Activated T-cell treated with anti-CD3 and anti-CD28 coated beads, Interleukin-2, amount 50 U/mL, for 72 hours (primary cell): ENCODE measurements around the gene NMNAT1. TPM values are rescaled to one million over a fixed set of nuclear protein-coding genes. Genes with fewer than 3 reads are reported as not detected.

ENCODE experiments used
- ATAC-seq, 2 donors: fragments of 150-1000 bp; cut with Tn5 transposase; replicated peaks in 1 of 2; 2 replicates each; pipeline ENCODE4 v1.10.0; 2021; ENCODE audit warnings: moderate library complexity in 2 of 2, mild to moderate bottlenecking in 1 of 2
- DNase-seq, 2 donors: peaks; one replicate each; pipeline ENCODE4 v3.0.0; 2021 to 2022; ENCODE audit warnings: mixed read lengths in 1 of 2
- H3K27ac Mint-ChIP-seq: one replicate; pipeline ENCODE4 v1.8.0; 2022; ENCODE audit warnings: mild to moderate bottlenecking, moderate library complexity, mixed read lengths
- H3K27me3 Mint-ChIP-seq: one replicate; pipeline ENCODE4 v1.8.0; 2022; ENCODE audit warnings: low read depth, mixed read lengths
- H3K36me3 Mint-ChIP-seq, 2 donors: one replicate each; pipeline ENCODE4 v1.8.0; 2022; ENCODE audit warnings: mixed read lengths in 2 of 2, mild to moderate bottlenecking in 1 of 2; ENCODE audit not compliant: insufficient read depth in 2 of 2
- H3K4me1 Mint-ChIP-seq: one replicate; pipeline ENCODE4 v1.8.0; 2022; ENCODE audit warnings: low read depth, mixed read lengths
- H3K4me3 Mint-ChIP-seq, 2 donors: one replicate each; pipeline ENCODE4 v1.8.0; 2022; ENCODE audit warnings: mild to moderate bottlenecking in 2 of 2, mixed read lengths in 2 of 2, moderate library complexity in 2 of 2
- H3K9me3 Mint-ChIP-seq, 2 donors: one replicate each; pipeline ENCODE4 v1.8.0; 2022; ENCODE audit warnings: mixed read lengths in 2 of 2
- total RNA-seq, 2 donors: library from RNA; stranded (reverse); gene quantifications; one replicate each; pipeline ENCODE4 v1.2.3, GENCODE V29; 2022

Gene NMNAT1
- total RNA-seq, 2 donors from 2014 or later, result 12.3 to 13.7 TPM

DNA sequence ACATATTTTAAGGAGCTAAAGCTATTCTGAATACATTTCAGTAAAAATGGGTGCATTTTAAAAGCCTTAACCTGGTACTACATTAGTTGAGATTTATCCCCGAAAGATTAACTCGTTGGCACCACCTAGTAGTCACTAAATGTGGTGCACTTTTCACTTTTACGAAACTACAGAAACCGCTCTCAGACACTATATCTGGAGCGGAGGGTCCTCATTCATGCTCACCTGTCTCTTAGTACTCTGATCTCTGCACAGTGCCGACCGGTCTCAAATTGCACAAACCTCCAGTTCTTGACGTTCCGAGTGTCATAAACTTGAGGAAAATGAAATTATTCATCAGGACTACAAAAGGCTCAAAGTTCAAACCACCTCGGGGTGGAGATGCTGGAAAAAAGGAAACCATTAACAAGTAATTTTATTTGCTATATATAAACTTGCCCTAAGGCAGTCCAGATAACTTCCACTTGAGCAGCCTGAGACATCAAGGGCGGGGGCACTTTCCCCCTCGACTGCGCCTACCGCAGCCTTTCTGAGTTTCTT lies 806 bp upstream of the NMNAT1 start:
- peak overlapping the region; percentile 99 to 100 for H3K4me3 Mint-ChIP-seq
- peak; percentile 36 to 52 for ATAC-seq
- peak overlapping the region; percentile 98 for H3K27ac Mint-ChIP-seq
- H3K9me3 Mint-ChIP-seq, result no peaks in the 10 kb centered on the region
- DNase-seq, result peak; percentile 24 to 33
- H3K36me3 Mint-ChIP-seq, result peaks cover 0 to 9% of the 10 kb centered on the region in 2 donors
- H3K4me1 Mint-ChIP-seq, result peaks cover 21% of the 10 kb centered on the region
- no peaks in the 10 kb centered on the region for H3K27me3 Mint-ChIP-seq

DNA sequence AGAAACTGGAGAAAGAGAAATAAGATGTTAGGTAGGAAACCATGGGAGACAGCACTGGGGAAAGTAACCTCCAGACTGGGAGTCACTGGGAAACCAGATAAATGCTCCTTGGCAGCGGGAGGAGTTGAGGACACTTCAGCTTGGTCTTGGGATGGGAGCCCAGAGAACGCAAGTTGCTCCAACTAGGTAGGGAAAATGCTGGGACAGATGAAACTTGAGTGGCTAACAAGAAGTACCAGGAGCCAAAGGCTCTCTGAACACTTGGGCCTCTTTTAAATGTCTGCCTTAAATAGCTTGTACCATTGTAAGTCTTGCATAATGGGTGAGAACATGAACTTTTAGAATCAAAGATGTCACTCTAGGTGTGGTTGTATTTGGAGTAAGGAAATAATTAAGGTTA lies 3.0 kb downstream of the NMNAT1 start:
- DNase-seq (no peak), ATAC-seq (no peak)
- Mint-ChIP-seq H3K27me3 (no peaks in the 10 kb centered on the region), H3K36me3 (peaks cover 0 to 3% of the 10 kb centered on the region in 2 donors), H3K4me1 (peaks cover 22% of the 10 kb centered on the region), H3K27ac (no peak overlapping the region), H3K4me3 (no peak overlapping the region), H3K9me3 (no peaks in the 10 kb centered on the region)

DNA sequence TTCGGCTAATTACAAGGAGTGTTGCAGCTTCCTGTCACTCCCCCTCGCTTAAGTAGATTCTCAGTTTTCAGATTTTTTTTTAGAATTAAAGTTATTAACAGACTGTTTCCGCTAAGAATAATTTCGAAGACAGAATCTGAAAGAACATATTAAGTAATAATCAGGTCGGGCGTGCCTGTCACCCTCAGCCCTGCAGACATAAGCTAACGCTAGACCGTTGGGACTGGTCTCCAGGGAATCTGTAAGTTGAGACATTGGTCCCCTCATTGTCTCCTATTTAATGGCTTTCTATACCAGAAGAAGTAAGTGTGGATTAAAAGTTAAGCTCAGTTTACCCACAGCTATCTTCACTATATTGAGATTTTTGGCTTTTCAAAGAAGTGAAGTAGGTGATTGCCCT lies 14.5 kb downstream of the NMNAT1 start:
- Mint-ChIP-seq H3K4me1 (no peaks in the 10 kb centered on the region), H3K36me3 (no peaks in the 10 kb centered on the region), H3K4me3 (no peak overlapping the region), H3K27me3 (no peaks in the 10 kb centered on the region), H3K27ac (no peak overlapping the region), H3K9me3 (no peaks in the 10 kb centered on the region)
- no peak for ATAC-seq
- DNase-seq, result no peak

DNA sequence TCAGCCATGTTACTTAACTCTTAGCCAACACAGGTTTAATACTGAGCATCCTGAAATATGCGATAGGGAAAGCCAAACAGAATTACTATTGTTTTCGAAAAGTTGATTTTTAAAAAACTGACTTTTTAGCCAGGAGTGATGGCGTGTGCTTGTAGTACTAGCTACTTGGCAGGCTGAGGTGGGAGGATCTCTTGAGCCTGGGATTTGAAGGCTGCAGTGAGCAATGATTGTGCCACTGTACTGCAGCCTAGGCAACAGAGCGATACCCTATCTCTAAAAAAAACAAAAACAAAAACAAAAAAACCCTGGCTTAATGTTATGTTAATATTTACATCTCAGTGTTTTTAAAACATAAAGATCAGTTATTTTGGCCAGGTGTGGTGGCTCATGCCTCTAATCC lies 16.7 kb downstream of the NMNAT1 start:
- Mint-ChIP-seq H3K27me3 (no peaks in the 10 kb centered on the region), H3K27ac (no peak overlapping the region), H3K4me1 (no peaks in the 10 kb centered on the region)

DNA sequence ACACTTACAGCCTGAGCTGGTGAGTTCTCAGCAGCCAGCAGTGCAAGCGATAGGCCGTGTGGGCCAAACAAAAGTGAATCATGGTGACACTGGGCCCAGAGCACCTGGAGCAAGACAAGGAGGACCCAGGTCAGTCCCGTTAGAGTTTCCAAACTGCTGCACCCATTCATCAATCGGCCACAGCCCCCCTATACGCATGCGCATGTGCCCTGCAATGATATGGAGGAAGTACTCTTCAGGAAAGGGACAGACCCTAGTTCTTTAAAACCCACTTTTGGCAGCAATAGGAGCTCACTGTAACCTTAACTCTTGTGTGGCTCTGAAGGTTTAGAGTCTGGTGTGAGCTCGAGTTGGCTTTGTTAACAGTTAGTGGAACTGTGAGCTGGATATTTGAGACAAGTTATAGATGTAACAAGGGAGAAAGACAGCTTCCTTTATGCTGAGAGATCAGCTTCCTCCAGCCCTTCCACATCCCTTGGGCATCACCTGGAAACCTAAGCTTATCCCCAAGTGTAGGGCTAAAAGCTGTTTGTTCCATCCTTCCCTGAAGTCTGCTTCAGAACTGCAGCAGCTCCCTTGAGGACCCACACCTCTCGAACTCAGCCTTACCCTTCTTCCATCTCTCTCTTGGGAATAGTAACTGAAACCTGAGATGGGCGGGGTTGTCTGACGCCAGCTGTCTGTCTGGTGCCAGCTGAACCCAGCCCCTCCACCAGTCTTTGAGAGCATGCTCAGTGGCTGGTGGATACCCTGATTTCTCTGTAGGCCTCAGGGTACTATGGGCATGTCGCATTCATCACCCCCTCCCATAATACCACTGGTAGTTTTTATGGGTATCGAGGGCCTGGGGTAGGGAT lies 17.7 kb downstream of the NMNAT1 start:
- no peaks in the 10 kb centered on the region for H3K36me3 Mint-ChIP-seq
- no peak for ATAC-seq
- H3K27ac Mint-ChIP-seq, result no peak overlapping the region
- DNase-seq, result no peak
- no peak overlapping the region for H3K4me3 Mint-ChIP-seq
- H3K4me1 Mint-ChIP-seq, result no peaks in the 10 kb centered on the region
- no peaks in the 10 kb centered on the region for H3K27me3 Mint-ChIP-seq
- no peaks in the 10 kb centered on the region for H3K9me3 Mint-ChIP-seq

More for the DNA sequence above, 16.7 kb downstream of the NMNAT1 start:
- no peak overlapping the region for H3K4me3 Mint-ChIP-seq
- H3K9me3 Mint-ChIP-seq, result no peaks in the 10 kb centered on the region
- ATAC-seq (no peak), DNase-seq (no peak)
- no peaks in the 10 kb centered on the region for H3K36me3 Mint-ChIP-seq

DNA sequence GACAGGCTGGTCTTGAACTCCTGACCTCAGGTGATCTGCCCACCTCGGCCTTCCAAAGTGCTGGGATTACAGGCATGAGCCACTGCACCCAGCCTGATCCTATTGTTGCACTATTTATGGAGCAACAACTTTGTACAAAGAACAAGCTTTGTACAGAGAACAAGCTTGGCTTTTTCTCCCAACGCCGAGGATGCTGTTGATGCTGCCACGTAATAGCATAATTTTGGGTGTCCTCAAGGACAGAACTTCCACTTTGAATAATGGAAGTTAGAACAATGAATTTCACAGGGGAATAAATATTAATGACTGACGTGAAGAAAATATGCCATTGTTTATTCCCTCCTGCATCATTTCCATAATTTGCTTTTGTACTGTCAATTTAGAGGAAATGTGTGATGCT lies 41.0 kb downstream of the NMNAT1 start:
- H3K4me1 Mint-ChIP-seq, result no peaks in the 10 kb centered on the region
- no peak for DNase-seq
- peaks cover 0 to 4% of the 10 kb centered on the region in 2 donors for H3K36me3 Mint-ChIP-seq
- no peaks in the 10 kb centered on the region for H3K27me3 Mint-ChIP-seq
- no peaks in the 10 kb centered on the region for H3K9me3 Mint-ChIP-seq
- H3K4me3 Mint-ChIP-seq, result no peak overlapping the region
- H3K27ac Mint-ChIP-seq, result no peak overlapping the region
- ATAC-seq, result no peak

DNA sequence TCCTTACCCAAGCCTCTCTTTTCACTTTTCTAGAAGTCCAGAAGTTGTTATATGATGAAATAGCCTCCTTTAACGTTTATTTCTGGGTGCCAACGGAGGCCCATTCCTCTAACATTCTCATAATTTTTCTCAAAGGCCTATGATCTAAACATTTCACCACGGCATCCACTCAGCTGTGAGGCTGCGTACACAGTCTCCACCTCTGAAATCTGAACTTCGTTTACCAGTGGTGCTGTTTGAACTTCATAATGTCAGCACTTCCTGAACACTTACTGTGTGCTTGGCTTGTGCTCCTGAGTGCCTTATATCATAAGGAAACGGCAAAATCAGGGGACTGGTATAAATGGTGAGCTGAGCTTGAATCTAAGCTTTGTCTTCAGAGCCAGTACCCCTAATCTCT lies 41.7 kb downstream of the NMNAT1 start:
- no peaks in the 10 kb centered on the region for H3K27me3 Mint-ChIP-seq
- H3K36me3 Mint-ChIP-seq, result peaks cover 0 to 4% of the 10 kb centered on the region in 2 donors
- DNase-seq (no peak), ATAC-seq (no peak)
- no peak overlapping the region for H3K4me3 Mint-ChIP-seq
- no peak overlapping the region for H3K27ac Mint-ChIP-seq
- no peaks in the 10 kb centered on the region for H3K9me3 Mint-ChIP-seq
- no peaks in the 10 kb centered on the region for H3K4me1 Mint-ChIP-seq

DNA sequence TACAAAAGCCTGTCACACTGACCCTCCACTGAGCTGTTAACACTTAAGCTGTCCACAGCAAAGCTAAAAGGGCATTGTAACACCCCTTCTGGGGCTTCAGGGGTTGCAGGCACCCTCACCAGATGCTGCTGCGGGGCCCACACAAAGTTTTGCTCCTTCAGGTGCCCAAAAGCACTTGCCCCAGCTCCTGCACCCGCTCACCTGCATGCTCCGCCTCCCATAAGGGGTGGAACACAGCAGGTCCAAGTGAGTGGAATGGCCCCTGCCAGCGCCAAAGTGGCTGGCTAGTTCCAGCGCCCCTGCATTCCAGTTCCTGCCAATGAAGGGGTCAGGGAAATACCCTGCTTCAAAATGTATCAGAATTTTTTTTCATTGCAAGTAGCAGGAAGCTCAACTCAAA lies 46.5 kb downstream of the NMNAT1 start:
- ATAC-seq (no peak), DNase-seq (no peak)
- H3K27ac Mint-ChIP-seq, result no peak overlapping the region
- no peaks in the 10 kb centered on the region for H3K36me3 Mint-ChIP-seq
- H3K4me1 Mint-ChIP-seq, result no peaks in the 10 kb centered on the region
- H3K9me3 Mint-ChIP-seq, result no peaks in the 10 kb centered on the region
- no peak overlapping the region for H3K4me3 Mint-ChIP-seq
- H3K27me3 Mint-ChIP-seq, result no peaks in the 10 kb centered on the region

DNA sequence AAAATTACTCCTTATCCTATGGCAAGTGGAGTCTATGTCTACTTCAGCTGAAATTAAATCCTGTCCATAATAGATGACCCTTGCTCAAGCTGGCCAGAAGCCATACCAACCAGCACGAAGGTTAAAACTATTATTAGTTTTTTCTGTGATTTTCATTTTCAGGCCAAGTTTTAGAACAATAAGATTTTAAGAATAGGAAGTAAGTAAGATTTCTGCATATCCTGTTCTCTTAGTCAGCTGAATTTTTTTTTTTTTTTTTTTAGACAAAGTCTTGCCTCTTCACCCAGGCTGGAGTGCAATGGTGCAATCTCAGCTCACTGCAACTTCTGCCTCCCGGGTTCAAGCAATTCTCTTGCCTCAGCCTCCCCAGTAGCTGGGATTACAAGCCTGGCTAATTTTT lies 47.7 kb downstream of the NMNAT1 start:
- DNase-seq, result no peak
- ATAC-seq, result no peak
- no peaks in the 10 kb centered on the region for H3K4me1 Mint-ChIP-seq
- H3K36me3 Mint-ChIP-seq, result no peaks in the 10 kb centered on the region
- H3K9me3 Mint-ChIP-seq, result no peaks in the 10 kb centered on the region
- no peak overlapping the region for H3K4me3 Mint-ChIP-seq
- H3K27me3 Mint-ChIP-seq, result no peaks in the 10 kb centered on the region
- no peak overlapping the region for H3K27ac Mint-ChIP-seq

DNA sequence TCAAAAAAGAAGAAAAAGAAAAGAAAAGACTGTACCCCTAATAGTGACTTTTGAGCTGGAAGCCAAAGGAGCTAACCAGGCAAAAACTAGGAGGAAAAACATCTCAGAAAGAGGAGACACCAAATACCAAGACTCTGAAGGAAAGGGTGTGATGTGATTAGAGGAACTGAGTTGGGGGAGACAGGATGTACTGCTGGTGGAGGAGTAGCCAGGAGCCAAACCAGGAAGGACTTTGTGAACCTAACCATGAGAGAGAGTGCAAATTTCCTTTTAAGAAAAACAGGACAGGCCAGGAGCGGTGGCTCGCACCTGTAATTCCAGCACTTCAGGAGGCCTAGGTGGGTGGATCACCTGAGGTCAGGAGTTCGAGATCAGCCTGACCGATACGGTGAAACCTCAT lies 49.6 kb downstream of the NMNAT1 start:
- H3K4me3 Mint-ChIP-seq, result no peak overlapping the region
- no peak for DNase-seq
- H3K4me1 Mint-ChIP-seq, result peaks cover 4% of the 10 kb centered on the region
- peaks cover 8% of the 10 kb centered on the region for H3K27me3 Mint-ChIP-seq
- no peak overlapping the region for H3K27ac Mint-ChIP-seq
- no peak for ATAC-seq
- H3K36me3 Mint-ChIP-seq, result peaks cover under 1 to 1% of the 10 kb centered on the region in 2 donors
- H3K9me3 Mint-ChIP-seq, result no peaks in the 10 kb centered on the region

DNA sequence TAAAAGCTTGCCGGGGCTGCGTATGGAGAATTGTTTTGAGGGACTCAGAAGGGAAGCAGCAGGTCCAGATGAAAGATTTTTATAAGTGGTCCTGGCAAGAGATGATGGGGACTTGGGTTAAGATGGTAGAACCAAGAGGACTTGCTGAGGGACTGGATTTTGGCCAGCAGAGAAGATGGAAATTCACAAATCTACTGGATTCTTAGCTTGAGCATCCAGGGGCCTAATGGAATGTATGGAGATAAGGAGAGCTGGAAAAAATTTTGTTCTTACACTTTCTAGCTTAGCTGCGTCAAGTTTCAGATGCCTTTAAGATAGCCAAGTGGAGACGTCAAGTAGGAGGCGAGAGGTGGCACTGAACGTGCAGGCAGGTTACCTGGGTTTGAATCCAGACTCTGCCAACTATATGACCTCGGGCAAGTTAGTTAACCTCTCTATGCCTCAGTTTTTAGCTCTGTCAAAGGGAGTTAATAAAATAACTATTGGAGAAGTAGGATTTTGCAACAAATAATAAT lies 50.3 kb downstream of the NMNAT1 start:
- peaks cover 15% of the 10 kb centered on the region for H3K27me3 Mint-ChIP-seq
- peaks cover 7% of the 10 kb centered on the region for H3K4me1 Mint-ChIP-seq
- DNase-seq, result no peak
- no peak for ATAC-seq
- peaks cover 2 to 7% of the 10 kb centered on the region in 2 donors for H3K36me3 Mint-ChIP-seq
- H3K4me3 Mint-ChIP-seq, result no peak overlapping the region
- H3K9me3 Mint-ChIP-seq, result no peaks in the 10 kb centered on the region
- no peak overlapping the region for H3K27ac Mint-ChIP-seq

DNA sequence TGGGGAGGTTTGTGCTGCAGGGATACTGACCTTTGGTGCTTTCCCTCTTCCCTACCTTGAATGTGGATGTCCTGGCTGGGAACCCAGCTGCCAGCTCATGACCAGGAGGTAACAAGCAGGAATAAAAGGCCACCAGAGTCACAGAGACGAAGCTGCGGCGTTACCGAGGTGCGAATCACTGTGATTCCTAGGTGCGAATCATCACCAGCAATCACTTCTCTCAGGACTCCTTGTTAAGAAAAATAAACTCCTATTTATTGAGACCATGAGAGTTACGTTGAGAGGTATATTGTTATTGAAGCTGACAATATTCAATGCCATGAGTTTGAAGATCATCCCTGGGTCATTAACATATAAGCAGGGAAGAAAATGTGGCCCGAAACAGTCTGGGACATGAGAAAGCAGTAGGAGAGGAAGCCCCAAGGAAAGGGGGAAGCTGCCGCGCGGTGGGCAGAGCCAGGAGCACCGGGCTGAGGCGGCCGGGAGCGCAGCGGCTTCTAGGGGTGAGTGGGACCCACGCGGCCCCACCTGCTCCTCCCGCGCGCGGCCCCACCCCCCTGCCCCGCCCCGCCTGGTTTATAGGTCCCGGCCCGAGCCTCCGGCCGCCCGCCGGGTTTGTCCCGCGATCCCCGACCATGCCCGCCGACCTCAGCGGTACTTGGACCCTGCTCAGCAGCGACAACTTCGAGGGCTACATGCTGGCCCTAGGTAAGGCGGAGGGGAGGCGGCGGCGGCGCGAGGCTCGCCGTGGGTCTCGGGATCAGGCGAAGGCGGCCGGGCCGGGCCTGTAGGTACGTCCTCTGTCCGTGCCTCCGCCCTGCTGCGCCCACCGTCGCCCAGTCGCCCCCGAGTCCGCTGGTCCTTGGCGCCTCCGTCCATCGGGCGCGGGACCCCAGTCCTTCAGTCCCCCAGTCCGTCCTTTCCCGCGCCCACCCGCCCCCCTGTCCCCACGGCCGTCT lies 53.6 kb downstream of the NMNAT1 start, which contains the start of gene RBP7:
Gene RBP7, plus strand, starts transcription at position 605 of the 959 bp plus-strand sequence. Its CDS starts 31 bp downstream, at position 636.
- ATAC-seq, result peak; percentile 45 to 49
- peak; percentile 5 to 12 for DNase-seq
- H3K27ac Mint-ChIP-seq, result no peak within 1 kb of the TSS

More for the DNA sequence above, 53.6 kb downstream of the NMNAT1 start, which contains the start of gene RBP7:
- Mint-ChIP-seq H3K4me1 (peaks cover 12% of the 10 kb centered on the region), H3K27me3 (peaks cover 28% of the 10 kb centered on the region), H3K9me3 (no peaks in the 10 kb centered on the region), H3K36me3 (peaks cover 4 to 9% of the 10 kb centered on the region in 2 donors), H3K4me3 (peak within 1 kb of the TSS; percentile 76 to 85)
